Muscle of leg (tissue), 11 donors: ENCODE measurements around the gene STAP2. TPM values are rescaled to one million over a fixed set of nuclear protein-coding genes. Genes with fewer than 3 reads are reported as not detected.
"Not testable (repeated sequence)": the region's sequence is repeated elsewhere in the genome, so short reads cannot be mapped to it uniquely, and the experiment has no call there.

Experiments
- DNase-seq: peaks from one replicate; pipeline ENCODE4 v3.0.0; 2013
- H3K27ac ChIP-seq: one replicate; pipeline ENCODE4 v1.5.1; 2013; ENCODE audit warnings: mild to moderate bottlenecking, low read length, control low read depth
- H3K27me3 ChIP-seq: one replicate; pipeline ENCODE4 v1.6.1; 2013; ENCODE audit warnings: low read length; ENCODE audit not compliant: control insufficient read depth, insufficient read depth
- H3K36me3 ChIP-seq: one replicate; pipeline ENCODE4 v1.6.1; 2013; ENCODE audit warnings: low read length; ENCODE audit not compliant: control insufficient read depth, insufficient read depth
- H3K4me1 ChIP-seq: one replicate; pipeline ENCODE4 v1.6.1; 2013; ENCODE audit warnings: low read length; ENCODE audit not compliant: control insufficient read depth, insufficient read depth
- H3K4me3 ChIP-seq: one replicate; pipeline ENCODE4 v1.5.1; 2013; ENCODE audit warnings: low read length, control low read depth
- H3K9me3 ChIP-seq: replicated peaks from 2 replicates; pipeline ENCODE4 v1.6.1; 2013; ENCODE audit warnings: low read depth, low read length; ENCODE audit not compliant: control insufficient read depth
- WGBS: methylation state at CpG from one replicate; pipeline ENCODE4 v1.1.5; 2013; ENCODE audit warnings: missing lambda C conversion rate; ENCODE audit not compliant: insufficient coverage; 5-methylcytosine and 5-hydroxymethylcytosine counted together
- polyA plus RNA-seq, 8 donors: library from polyadenylated mRNA; unstranded; fragments of 120-200 nt; gene quantifications; one replicate each; pipeline versions ENCODE4 v1.2.1 to v1.2.3, GENCODE V29; 2013; ENCODE audit warnings: inconsistent platforms in 1 of 8, low replicate concordance in 1 of 8; ENCODE audit not compliant: insufficient read length in 8 of 8, insufficient read depth in 1 of 8
- total RNA-seq: library from RNA; stranded (reverse); fragments of 120-200 nt; gene quantifications from one replicate; pipeline ENCODE4 v1.2.4, GENCODE V29; 2013

Gene STAP2
- total and polyA plus RNA-seq, 9 donors, result 3.9 to 10.8 (median 5.1) TPM

- WGBS, result 83% methylated on average over 14 of the region's 16 CpGs
- no peaks in the 10 kb centered on the region for H3K9me3 ChIP-seq
- peak; percentile 24 for DNase-seq
- peaks cover 23% of the 10 kb centered on the region for H3K4me1 ChIP-seq
- H3K4me3 ChIP-seq, result no peak overlapping the region
- H3K27ac ChIP-seq, result no peak overlapping the region
- H3K36me3 ChIP-seq, result peaks cover 65% of the 10 kb centered on the region
- no peaks in the 10 kb centered on the region for H3K27me3 ChIP-seq
Observed at GRCh38 chr19:4357921-4358326, 19.3 kb upstream of the STAP2 start.

- 81% methylated on average over 17 of the region's 23 CpGs for WGBS
- Histone ChIP-seq H3K36me3 (peaks cover 58% of the 10 kb centered on the region), H3K9me3 (no peaks in the 10 kb centered on the region), H3K4me1 (peaks cover 23% of the 10 kb centered on the region), H3K27me3 (no peaks in the 10 kb centered on the region), H3K27ac (no peak overlapping the region), H3K4me3 (no peak overlapping the region)
- DNase-seq, result peak; percentile 17
Observed at GRCh38 chr19:4357095-4357797, 18.6 kb upstream of the STAP2 start.

GRCh38 chr19:4354897-4355296 lies 16.3 kb upstream of the STAP2 start:
- 69% methylated on average over 10 of the region's 17 CpGs for WGBS
- Histone ChIP-seq H3K27ac (no peak overlapping the region), H3K4me1 (peaks cover 15% of the 10 kb centered on the region), H3K9me3 (no peaks in the 10 kb centered on the region), H3K27me3 (no peaks in the 10 kb centered on the region), H3K36me3 (peaks cover 36% of the 10 kb centered on the region), H3K4me3 (no peak overlapping the region)
- DNase-seq, result no peak

GRCh38 chr19:4354282-4354681 lies 15.7 kb upstream of the STAP2 start:
- Histone ChIP-seq H3K36me3 (peaks cover 33% of the 10 kb centered on the region), H3K27ac (no peak overlapping the region), H3K4me1 (peaks cover 10% of the 10 kb centered on the region), H3K9me3 (no peaks in the 10 kb centered on the region), H3K27me3 (no peaks in the 10 kb centered on the region), H3K4me3 (no peak overlapping the region)
- no peak for DNase-seq
- WGBS, result 85% methylated on average over 5 of the region's 12 CpGs

GRCh38 chr19:4352701-4353121 lies 14.1 kb upstream of the STAP2 start:
- peak; percentile 70 for DNase-seq
- peaks cover 19% of the 10 kb centered on the region for H3K36me3 ChIP-seq
- 47% methylated on average over 3 of the region's 9 CpGs for WGBS
- no peak overlapping the region for H3K4me3 ChIP-seq
- H3K9me3 ChIP-seq, result no peaks in the 10 kb centered on the region
- H3K27ac ChIP-seq, result no peak overlapping the region
- H3K4me1 ChIP-seq, result peaks cover 6% of the 10 kb centered on the region
- no peaks in the 10 kb centered on the region for H3K27me3 ChIP-seq

- 92% methylated on average over 9 of the region's 9 CpGs for WGBS
- peaks cover 11% of the 10 kb centered on the region for H3K36me3 ChIP-seq
- no peak overlapping the region for H3K27ac ChIP-seq
Observed at GRCh38 chr19:4350726-4351125, 12.1 kb upstream of the STAP2 start.

GRCh38 chr19:4350111-4350510 lies 11.5 kb upstream of the STAP2 start:
- Histone ChIP-seq H3K36me3 (peaks cover 12% of the 10 kb centered on the region), H3K9me3 (no peaks in the 10 kb centered on the region), H3K27ac (no peak overlapping the region), H3K27me3 (no peaks in the 10 kb centered on the region), H3K4me1 (no peaks in the 10 kb centered on the region), H3K4me3 (no peak overlapping the region)
- no peak for DNase-seq
- WGBS, result 89% methylated on average over 8 of the region's 8 CpGs

More at GRCh38 chr19:4350726-4351125, 12.1 kb upstream of the STAP2 start:
- no peaks in the 10 kb centered on the region for H3K27me3 ChIP-seq
- H3K4me3 ChIP-seq, result no peak overlapping the region
- H3K4me1 ChIP-seq, result no peaks in the 10 kb centered on the region
- no peak for DNase-seq
- H3K9me3 ChIP-seq, result no peaks in the 10 kb centered on the region

GRCh38 chr19:4349225-4349624 lies 10.6 kb upstream of the STAP2 start:
- WGBS, result 90% methylated on average over 7 of the region's 16 CpGs
- DNase-seq, H3K27me3 ChIP-seq, H3K4me1 ChIP-seq, H3K9me3 ChIP-seq, H3K27ac ChIP-seq, H3K4me3 ChIP-seq: not testable (repeated sequence)
- H3K36me3 ChIP-seq, result peaks cover 12% of the 10 kb centered on the region

- H3K9me3 ChIP-seq, result no peaks in the 10 kb centered on the region
- no peaks in the 10 kb centered on the region for H3K27me3 ChIP-seq
- peaks cover 10% of the 10 kb centered on the region for H3K4me1 ChIP-seq
- no peak overlapping the region for H3K4me3 ChIP-seq
- H3K27ac ChIP-seq, result no peak overlapping the region
- H3K36me3 ChIP-seq, result peaks cover 12% of the 10 kb centered on the region
- no CpG with 5 or more reads among the region's 6 CpGs for WGBS
- DNase-seq, result no peak
Observed at GRCh38 chr19:4347521-4347920, 8.9 kb upstream of the STAP2 start.

GRCh38 chr19:4346020-4346383 lies 7.4 kb upstream of the STAP2 start:
- H3K4me3 ChIP-seq, result no peak overlapping the region
- H3K36me3 ChIP-seq, result peaks cover 12% of the 10 kb centered on the region
- no peak for DNase-seq
- H3K9me3 ChIP-seq, result no peaks in the 10 kb centered on the region
- WGBS, result 86% methylated on average over 2 of the region's 6 CpGs
- peaks cover 15% of the 10 kb centered on the region for H3K4me1 ChIP-seq
- no peak overlapping the region for H3K27ac ChIP-seq
- H3K27me3 ChIP-seq, result no peaks in the 10 kb centered on the region
